HG03280 (cell line): Measurements from ENCODE around the gene KCNA2.

Experiments
- ATAC-seq: cut with Tn5 transposase; IDR thresholded peaks from one replicate; pipeline ENCODE4 v1.9.1; 2021; ENCODE audit warnings: mild to moderate bottlenecking, moderate library complexity; ENCODE audit not compliant: unreplicated experiment

KCNA2 gene

DNA sequence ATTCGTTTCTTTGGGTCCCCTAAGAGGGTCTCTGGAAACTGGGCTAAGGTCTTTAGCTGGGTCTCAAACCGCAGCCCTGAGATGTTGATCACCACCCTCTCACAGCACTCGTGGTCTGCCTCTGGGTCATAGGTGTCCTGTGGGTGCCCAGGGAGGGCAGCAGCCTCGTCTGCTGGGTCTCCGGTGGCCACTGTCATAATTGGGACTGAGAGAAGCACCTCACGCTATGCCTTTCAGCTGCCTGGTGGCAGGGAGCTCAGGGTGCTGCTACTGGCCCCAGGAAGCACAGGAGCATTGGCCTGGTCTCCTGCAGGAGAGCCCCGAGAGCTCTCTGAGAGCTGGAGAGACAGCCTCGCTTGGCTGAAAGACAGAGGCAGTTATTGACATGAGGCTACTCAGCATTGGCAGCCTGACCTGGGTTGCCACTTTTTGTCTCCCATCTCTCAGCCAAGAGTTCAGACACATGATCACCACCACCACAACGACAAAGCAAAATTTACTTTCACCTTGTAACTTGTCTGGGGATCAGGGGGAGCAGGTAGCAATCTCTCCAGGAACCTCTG, 1.5 kb downstream of the KCNA2 start:
- ATAC-seq: no peak

DNA sequence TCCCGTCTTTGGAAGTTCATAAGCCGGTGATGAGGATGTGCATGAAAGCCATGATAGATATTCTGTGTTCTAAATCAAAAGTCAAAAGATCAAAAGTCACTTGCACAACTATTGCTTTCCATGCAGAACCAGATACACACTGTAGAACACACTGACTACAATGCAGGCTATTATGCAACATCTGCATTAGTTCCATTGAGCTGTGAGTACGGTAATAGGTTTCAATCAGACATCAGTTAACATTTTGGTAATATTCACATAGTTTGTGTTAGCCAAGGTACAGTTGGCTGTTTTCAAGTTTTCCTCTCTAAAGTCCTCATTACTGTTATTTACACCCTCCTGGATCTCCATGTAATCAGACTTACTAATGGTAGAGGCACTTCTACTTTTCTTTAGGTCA, 3.1 kb downstream of the KCNA2 start:
- no peak for ATAC-seq

- ATAC-seq: no peak
These were observed 3.7 kb downstream of the KCNA2 start for GRCh38 chr1:110602466-110602865.

DNA sequence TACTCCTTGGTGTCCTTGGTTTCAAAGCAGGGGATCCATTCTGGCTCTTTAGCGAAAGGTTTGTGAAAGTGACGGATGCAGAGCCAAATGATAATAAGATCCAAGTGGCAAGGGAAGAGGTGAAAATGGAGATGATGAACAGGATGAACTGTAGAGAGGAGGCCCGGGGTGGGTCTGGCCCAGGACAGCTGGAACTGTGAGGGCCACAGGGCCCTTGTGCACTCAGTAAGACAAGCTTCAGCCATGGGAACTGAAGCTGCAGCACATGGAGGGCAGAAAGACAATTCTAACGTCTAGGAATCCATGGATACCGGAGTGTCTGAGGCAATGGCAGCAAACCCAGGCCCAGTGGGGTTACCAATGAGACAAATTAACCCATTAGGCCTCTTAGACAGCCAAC, 4.8 kb downstream of the KCNA2 start:
- no peak for ATAC-seq

DNA sequence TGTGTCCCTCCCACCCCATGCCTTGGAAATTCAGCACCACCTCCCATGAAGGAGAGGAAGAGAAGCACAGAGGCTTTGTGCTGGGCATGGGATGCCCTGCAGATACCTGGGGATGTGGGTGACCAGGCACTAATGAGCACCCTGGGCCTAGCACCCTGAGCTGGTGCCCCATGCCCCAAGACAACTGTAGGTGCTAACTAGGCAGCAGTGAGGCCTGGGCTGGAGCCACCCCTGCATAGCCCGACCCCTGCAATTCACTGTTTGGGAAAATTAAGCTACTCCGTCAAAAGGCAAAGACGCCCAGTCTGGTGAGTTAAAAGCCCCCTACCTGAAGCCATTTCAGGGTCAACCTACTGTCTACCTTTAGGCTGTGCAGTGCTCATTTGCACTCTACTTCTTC, 5.4 kb downstream of the KCNA2 start:
- ATAC-seq: no peak

DNA sequence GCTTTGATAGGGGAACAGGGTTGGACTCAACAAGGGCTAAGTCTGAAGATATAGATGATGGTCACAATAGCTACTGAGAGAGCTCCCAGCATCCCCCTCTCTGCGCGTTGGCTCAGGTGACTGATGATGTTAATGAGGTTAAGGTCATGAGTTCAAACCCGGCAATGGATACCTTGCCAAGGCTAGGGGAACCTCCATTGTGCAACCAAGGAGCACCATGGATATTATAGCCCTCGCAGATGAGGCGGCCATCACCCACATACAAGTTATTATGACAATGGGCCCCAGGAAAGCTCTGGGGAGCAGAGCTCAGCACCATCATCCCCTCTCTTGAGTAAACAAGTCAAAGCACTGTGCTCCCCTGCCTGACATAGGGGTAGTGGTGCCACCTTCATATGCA, 8.2 kb downstream of the KCNA2 start:
- no peak for ATAC-seq

GRCh38 chr1:110596312-110596711, 9.8 kb downstream of the KCNA2 start:
- ATAC-seq: no peak

DNA sequence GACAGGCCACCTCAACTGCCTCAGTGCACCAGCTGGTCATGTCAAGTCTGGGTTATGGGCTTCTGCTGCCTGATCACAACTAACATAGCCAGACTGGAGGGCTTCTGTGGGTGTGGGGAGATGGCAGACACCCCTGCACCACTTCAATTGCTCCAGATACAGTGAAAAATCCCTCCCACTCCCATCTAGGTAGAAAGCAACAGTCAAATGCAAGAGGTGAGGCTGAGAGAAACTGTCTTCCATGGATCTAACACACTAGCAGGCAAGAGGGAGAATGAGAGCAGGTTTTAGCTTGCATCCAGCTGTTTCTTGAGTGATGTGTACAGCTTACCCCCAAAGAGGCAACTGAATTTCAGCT, 10.8 kb downstream of the KCNA2 start:
- no peak for ATAC-seq

DNA sequence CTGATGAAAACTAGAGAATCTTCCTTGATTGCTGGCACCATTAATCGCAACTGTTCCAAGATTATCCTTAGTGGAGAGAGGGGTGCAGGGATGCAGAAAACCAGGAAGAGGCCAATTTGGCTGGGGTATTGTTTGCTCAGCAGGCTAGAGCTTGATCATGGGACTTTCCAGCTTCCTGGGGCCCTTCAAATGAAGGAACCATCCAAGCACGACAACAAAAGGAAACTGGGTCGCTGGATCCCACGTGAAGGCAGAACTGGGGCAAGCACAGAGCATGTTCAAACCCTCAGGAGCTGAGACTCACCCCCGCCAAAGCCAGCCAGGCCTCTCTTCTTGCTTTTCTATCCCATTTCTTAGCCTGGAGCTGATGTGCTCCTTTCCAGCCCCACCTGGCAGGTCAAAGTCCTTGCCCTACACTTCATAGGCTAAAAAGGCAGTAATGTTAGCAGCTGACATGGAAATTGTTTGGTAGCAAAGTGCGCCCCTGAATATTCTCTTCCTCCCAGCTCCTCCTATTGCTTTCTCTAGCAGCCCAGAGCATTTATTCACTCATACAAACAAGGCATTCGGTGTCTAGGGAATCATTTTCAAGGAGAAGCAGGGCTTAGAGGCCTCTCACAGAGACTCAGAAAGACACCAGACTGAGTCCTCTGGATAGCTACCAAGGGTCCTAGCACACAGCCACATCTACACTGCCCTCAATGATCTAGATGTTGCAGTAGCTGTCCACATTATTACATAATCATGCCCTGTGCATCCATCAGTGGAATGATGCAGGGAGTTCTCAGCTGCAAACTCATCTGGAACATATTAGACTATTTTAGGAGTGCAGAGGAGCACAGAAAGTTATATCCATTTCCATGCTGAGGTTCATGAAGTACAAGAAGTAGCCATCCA, 11.5 kb downstream of the KCNA2 start:
- ATAC-seq: no peak

DNA sequence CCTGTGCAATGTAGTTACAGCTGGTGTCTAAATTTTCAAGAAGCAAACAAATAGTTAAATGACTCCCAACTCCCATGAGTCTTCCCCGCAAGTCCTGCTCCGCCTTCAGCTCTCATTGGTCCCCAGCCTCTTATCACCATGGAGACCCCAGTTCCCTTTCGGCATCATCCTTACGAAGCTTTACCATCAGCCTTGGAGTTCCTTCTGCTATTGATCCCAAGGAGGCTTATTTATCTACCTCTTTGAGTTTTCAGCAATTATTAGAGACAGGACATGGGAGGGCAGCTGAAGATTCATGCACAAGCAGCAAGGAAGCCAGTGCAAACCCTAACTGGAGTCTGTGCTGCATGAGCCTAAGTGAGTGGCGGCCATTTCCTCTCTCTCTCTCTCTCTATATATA, 12.3 kb downstream of the KCNA2 start:
- ATAC-seq: no peak

- no peak for ATAC-seq
These were observed 14.2 kb downstream of the KCNA2 start for GRCh38 chr1:110591956-110592355.

DNA sequence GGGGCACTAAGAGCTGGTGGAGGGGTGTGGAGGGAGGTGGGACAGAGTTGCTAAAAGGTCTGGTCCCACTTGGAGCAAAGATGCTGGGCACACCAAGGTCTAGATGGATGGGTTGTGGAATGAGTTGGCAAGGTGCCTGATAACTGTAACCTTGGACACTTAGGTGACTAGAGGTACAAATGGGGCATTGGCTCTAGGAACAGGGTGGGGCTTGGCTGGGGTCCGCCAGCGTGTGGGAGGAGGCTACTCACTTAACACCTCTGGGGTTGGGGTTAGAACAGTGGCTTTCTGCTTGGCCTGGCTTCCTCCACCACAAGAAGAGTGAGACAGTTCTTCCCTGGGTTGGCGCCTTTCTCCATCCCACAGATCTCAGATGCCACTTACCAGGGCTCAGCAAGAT, 17.2 kb downstream of the KCNA2 start:
- ATAC-seq: no peak

DNA sequence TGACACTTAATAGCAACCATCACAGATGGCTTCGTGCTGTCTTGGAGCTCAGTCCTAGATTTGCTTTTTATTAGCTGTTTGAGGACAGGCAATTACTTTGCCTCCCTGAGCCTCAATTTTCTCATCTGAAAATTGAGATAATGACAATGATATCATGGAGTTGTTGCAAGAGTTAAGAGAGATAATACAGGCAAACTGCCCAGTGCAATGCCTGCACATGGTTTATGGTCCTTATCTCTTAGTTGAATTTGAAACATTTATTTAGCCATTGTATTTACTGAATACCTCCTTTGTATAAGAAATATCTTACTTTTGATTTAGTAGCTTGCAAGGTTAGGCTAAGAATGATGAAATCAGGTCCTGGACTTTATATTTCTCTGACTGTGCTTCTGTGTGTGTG, 17.7 kb downstream of the KCNA2 start:
- ATAC-seq: no peak

- no peak for ATAC-seq
These were observed 18.3 kb downstream of the KCNA2 start for GRCh38 chr1:110587906-110588305.

DNA sequence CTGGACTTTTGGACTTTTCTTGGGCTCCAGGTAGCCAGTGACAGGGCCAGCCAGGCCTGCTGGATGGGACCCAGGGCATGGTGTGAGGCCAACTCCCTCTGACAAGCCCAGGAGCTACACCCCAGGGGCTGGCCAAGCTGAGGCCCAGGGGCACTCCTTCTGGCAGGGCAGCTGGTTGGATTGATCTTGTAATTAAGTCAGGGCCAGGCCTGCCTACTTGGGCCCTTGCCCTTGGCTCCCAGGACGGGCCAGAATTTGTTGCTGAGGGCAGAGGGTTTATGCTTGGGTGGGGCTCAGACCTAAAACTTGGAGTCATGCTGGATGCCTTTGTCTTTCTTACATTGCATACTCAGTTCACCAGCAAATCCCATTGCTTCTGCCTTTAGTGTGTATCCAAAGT, 20.7 kb downstream of the KCNA2 start:
- ATAC-seq: no peak

DNA sequence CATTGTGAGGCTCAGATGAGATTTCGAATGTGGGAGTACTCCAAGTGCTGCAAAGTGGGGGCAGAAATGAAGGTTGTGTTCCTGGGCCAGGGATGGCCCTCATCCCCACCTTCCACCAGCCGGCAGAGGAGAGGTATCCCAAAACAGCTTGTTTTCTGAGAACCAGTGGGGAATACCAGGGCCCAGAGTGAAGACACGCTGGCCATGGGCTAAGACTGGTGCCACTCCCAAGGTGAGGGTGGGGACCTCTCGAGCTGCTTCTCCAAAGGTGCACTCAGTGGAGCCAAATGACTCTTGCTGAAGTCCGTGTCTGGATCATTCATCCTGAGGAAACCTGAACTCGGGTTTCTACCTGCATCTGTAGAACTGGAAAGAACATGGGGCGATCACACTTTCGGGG, 22.1 kb downstream of the KCNA2 start:
- ATAC-seq: no peak

DNA sequence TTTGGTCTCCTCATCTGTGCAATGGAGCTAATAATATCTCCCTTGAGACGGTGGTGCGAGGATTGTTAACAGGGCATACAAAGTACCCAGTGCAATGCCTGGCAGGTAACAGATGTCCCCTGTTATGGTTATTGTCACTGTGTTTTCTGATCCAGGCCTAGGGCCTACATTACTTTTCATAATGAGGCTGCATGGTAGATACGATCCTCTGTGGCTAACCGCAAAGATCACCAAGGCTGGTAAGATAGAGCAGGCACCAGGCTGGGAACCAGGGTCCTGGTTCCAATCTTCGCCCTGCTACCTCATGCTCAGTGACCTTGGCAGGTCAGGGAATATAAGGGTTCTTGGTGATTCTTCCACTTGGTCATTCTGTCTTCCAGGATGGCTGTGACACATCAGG, 22.7 kb downstream of the KCNA2 start:
- no peak for ATAC-seq

DNA sequence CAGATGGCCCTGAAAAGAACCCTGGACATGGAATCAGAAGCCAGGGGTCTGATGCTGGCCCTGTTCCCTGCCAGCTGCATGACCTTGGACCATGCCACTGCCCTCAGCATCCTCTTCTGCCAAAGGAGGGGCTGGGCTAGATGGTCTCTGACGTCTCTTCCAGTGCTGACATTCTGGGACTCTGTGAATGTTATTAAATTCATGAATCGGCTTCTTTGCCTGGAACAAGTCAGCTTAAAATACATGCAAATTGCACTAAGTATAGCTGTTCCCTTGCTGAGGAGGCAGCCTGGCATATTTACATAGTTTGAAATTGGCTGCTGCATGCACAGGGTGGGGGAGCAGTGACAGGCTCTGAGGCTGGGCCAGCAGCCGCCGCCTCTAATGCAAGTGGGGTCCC, 23.8 kb downstream of the KCNA2 start:
- no peak for ATAC-seq

DNA sequence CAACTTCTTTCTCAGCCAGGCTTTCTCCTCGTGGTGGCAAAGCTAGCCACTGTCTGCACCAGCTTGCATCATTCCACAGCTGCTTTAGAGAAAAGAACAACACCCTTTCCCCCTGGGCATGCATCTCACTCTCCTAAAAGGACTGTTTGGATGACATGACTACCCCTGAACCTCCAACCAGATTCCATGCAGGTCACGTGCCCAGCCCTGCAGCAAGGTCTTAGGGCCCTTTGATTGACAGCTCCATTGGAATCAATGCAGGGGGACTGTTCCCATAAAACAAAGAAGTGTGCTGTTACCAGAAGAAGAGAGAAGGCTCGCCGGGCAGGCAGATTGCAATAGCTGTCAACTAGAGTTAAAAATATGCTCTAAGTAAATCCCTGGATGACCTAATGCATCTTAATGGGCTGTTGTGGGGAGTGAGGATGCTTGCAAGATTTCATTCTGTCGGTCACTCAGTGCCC, 24.4 kb downstream of the KCNA2 start:
- ATAC-seq: no peak

DNA sequence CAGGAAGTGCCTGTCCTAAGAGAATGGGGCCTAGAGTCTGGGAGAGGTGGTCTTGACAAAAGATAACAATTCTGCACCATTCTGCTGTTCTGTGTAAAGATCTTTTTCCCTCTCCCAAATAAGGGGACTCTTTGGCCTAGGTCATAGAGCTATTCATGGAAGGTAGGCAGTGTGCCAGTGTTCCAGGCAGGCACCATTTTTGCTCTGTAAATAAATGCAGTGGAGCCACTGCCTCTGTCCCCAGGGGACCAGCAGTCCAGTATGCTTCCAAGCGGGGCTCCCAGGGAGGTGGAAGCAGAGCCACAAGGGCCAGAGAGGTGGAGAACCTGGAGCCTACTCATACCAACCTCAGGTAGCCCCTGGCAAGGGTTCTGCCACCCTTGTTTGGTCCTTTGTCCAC, 25.9 kb downstream of the KCNA2 start:
- ATAC-seq: no peak

- ATAC-seq: no peak
These were observed 26.7 kb downstream of the KCNA2 start for GRCh38 chr1:110579460-110579859.

- no peak for ATAC-seq
These were observed 29.7 kb downstream of the KCNA2 start for GRCh38 chr1:110576441-110576840.

DNA sequence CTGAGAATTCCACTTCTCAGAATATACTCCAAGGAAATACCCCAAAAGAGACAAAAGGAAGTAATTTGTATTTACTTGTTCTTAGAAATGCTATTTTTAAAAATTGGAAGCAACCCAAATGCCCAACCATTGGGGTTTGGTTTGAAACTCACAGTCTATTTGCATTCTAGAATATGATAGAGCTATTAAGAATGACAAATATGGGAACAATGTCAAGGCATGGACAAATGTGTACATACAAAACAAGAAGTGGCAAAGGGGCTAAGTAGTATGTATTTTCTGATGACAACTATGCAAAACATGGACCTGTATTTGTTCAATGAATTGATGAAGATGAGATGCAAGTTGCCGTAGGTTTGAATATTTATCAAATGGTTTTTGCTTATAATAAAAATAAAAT, 32.8 kb downstream of the KCNA2 start:
- no peak for ATAC-seq
